ENCODE data around the gene RAI14.

DNA sequence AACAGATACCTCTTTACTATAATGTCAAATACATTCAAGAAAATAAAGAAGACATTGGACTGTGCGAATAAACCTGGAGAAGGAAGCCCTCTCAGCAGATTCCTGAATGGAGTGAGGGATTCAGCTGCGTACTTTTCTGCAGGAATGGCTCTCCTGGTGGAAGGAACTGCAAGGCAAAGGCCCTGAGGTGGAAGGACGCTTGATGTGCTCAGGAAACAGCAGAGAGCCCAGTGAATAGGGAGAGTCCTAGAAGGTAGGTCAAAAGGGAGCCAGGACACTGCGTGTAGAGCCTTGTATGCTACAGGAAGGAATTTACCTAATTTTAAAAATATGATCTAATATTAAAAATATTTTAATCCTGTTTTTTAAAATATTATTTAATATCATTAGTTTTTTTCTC, 114.4 kb downstream of the RAI14 start:
- TF ChIP-seq, protein P1, sequence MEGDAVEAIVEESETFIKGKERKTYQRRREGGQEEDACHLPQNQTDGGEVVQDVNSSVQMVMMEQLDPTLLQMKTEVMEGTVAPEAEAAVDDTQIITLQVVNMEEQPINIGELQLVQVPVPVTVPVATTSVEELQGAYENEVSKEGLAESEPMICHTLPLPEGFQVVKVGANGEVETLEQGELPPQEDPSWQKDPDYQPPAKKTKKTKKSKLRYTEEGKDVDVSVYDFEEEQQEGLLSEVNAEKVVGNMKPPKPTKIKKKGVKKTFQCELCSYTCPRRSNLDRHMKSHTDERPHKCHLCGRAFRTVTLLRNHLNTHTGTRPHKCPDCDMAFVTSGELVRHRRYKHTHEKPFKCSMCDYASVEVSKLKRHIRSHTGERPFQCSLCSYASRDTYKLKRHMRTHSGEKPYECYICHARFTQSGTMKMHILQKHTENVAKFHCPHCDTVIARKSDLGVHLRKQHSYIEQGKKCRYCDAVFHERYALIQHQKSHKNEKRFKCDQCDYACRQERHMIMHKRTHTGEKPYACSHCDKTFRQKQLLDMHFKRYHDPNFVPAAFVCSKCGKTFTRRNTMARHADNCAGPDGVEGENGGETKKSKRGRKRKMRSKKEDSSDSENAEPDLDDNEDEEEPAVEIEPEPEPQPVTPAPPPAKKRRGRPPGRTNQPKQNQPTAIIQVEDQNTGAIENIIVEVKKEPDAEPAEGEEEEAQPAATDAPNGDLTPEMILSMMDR (IDR thresholded peaks at IDR 0.05 in 4 of 5, conservative IDR thresholded peaks at IDR 0.05 in 1 of 5), result no peak
- TF ChIP-seq POLR2A (IDR thresholded peaks at IDR 0.05), result no peak
